HL-60 (cell line): Measurements from ENCODE around the gene LRRC25.

Experiments used
- CTCF ChIP-seq: IDR thresholded peaks from one replicate; pipeline ENCODE4 v1.5.1; 2011; ENCODE audit warnings: low read length, control low read depth, inconsistent platforms; ENCODE audit not compliant: insufficient read depth
- GABPA ChIP-seq: IDR thresholded peaks from 2 replicates; pipeline ENCODE4 v1.6.1; 2012; ENCODE audit warnings: low read depth
- SPI1 ChIP-seq: IDR thresholded peaks from 2 replicates; pipeline ENCODE4 v1.6.1; 2012; ENCODE audit warnings: low read depth, mild to moderate bottlenecking, borderline replicate concordance

DNA sequence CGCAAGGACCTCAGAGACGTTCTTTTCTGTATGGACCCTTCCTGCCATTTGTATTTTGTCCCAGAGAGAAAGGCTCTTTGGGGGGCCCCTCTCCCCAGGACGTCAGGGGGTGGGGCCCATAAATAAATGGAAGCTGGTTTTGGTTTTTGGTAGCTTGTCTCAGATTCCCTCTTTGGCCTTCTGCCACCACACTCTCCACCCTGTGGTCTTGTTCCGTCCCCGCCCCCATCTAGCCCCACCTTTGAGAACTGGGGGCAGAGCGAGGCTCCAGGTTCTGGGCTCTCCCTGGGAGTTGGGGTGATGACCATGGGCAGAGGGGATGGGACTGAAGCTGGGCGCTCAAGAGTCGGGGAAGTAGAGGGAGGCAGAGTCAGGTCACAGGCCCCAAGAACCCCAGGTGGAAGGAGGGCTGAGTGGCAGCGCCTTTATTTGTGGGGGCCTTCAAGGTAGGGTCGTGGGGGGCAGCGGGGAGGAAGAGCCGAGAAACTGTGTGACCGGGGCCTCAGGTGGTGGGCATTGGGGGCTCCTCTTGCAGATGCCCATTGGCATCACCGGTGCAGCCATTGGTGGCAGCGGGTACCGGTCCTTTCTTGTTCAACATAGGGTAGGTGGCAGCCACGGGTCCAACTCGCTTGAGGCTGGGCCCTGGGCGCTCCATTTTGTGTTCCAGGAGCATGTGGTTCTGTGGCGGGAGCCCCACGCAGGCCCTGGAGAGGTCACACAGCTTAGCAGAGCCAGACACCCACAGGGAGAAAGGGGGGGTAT, 37.2 kb upstream of the LRRC25 start:
- no peak for TF ChIP-seq CTCF
- no peak for TF ChIP-seq SPI1
- TF ChIP-seq GABPA = no peak
